PFSK-1 (cell line): ENCODE results near the gene GALNT9.

ENCODE experiments used
- FOXP2 ChIP-seq: optimal IDR thresholded peaks from 2 replicates; pipeline ENCODE3; 2011; ENCODE audit warnings: borderline replicate concordance, control low read depth, inconsistent platforms; ENCODE audit not compliant: insufficient read depth; ENCODE audit errors: extremely low read length, extremely low read depth
- POLR2AphosphoS5 ChIP-seq: IDR thresholded peaks from 2 replicates; pipeline ENCODE4 v1.6.1; 2012; ENCODE audit warnings: low read depth, mild to moderate bottlenecking, control low read depth, low read length, moderate library complexity
- SIN3A ChIP-seq: IDR thresholded peaks from 2 replicates; pipeline ENCODE4 v1.6.1; 2012; ENCODE audit warnings: mild to moderate bottlenecking, low read length, moderate library complexity, borderline replicate concordance; ENCODE audit not compliant: insufficient read depth
- TAF1 ChIP-seq: IDR thresholded peaks from 2 replicates; pipeline ENCODE4 v1.6.1; 2012; ENCODE audit warnings: low read length, control low read depth, borderline replicate concordance; ENCODE audit not compliant: insufficient read depth
- TF ChIP-seq, protein P1 (sequence below), 2 experiments: IDR thresholded peaks; 2 replicates each; pipeline versions ENCODE4 v1.6.1 to v1.8.0; 2011 to 2012; ENCODE audit warnings: low read depth in 2 of 2, low read length in 2 of 2, control low read depth in 1 of 2, inconsistent platforms in 1 of 2, mild to moderate bottlenecking in 1 of 2, moderate library complexity in 1 of 2; ENCODE audit not compliant: insufficient read depth in 1 of 2

Gene GALNT9

DNA sequence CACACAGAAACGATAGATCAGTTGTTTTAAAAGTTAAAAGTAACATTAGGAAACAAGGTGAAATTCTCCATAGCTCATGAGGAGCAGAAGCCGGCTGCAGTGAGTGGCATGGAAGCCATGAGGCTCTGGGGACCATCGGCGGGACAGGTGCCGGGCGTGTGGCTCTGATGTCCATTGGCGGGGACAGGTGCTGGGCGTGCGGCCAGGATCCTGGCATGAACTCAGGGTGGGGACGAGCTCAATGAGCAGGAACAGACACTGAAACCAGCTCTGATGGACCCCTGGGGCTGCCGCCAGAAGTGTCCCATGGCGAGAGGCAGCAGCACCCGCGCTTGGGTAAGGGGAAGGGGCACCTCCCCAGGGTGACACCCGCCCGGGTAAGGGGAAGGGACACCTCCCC, 110.1 kb downstream of the GALNT9 start:
- TF ChIP-seq, protein P1, sequence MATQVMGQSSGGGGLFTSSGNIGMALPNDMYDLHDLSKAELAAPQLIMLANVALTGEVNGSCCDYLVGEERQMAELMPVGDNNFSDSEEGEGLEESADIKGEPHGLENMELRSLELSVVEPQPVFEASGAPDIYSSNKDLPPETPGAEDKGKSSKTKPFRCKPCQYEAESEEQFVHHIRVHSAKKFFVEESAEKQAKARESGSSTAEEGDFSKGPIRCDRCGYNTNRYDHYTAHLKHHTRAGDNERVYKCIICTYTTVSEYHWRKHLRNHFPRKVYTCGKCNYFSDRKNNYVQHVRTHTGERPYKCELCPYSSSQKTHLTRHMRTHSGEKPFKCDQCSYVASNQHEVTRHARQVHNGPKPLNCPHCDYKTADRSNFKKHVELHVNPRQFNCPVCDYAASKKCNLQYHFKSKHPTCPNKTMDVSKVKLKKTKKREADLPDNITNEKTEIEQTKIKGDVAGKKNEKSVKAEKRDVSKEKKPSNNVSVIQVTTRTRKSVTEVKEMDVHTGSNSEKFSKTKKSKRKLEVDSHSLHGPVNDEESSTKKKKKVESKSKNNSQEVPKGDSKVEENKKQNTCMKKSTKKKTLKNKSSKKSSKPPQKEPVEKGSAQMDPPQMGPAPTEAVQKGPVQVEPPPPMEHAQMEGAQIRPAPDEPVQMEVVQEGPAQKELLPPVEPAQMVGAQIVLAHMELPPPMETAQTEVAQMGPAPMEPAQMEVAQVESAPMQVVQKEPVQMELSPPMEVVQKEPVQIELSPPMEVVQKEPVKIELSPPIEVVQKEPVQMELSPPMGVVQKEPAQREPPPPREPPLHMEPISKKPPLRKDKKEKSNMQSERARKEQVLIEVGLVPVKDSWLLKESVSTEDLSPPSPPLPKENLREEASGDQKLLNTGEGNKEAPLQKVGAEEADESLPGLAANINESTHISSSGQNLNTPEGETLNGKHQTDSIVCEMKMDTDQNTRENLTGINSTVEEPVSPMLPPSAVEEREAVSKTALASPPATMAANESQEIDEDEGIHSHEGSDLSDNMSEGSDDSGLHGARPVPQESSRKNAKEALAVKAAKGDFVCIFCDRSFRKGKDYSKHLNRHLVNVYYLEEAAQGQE (IDR thresholded peaks at IDR 0.05; ENCODE audit: insufficient read depth in 1 of 2, low read depth in 2 of 2, low read length in 2 of 2), result no peak
- TF ChIP-seq POLR2AphosphoS5 (no peak), FOXP2 (no peak), SIN3A (no peak), TAF1 (no peak)

DNA sequence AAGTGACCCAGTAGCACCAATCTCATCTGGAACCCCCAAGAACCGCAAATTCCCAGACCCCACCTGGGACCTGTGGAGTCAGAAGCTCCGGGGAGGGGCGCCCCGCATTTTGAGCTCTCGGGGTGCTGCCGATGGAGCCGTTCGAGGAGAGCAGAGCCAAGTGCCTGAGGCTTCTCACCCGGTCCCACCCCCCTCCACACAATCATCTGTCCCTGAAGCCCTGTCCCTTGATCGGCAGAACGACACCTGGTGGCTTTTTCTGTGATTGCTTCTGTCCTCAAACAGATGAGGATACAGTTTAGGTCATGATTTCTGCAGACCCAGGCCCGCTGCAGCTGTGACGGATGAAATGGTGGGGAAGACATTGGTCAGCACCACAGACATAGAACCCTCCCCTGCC, 110.5 kb downstream of the GALNT9 start:
- TF ChIP-seq SIN3A (no peak), TAF1 (no peak), FOXP2 (no peak), POLR2AphosphoS5 (no peak)
- TF ChIP-seq, protein P1 (IDR thresholded peaks at IDR 0.05; ENCODE audit: insufficient read depth in 1 of 2, low read depth in 2 of 2, low read length in 2 of 2), result no peak

DNA sequence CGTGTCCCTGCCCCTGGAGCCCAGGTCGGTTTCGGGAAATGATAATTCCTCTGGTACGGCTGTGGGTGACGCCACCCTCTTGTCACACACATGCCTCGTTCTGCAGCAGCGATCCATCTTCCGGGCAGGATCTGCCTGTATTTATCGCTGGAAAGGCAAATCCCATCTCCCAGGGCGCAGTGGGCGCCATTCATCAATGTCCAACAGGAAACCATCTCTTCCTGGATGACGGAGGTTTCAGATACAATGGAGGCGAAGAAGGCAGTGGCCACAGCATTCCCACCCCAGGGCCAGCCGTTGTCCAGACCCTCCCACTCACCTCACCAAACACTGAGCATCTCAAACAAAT, 110.9 kb downstream of the GALNT9 start:
- no peak for TF ChIP-seq SIN3A
- TF ChIP-seq, protein P1 (IDR thresholded peaks at IDR 0.05; ENCODE audit: insufficient read depth in 1 of 2, low read depth in 2 of 2, low read length in 2 of 2), result no peak
- no peak for TF ChIP-seq TAF1
- TF ChIP-seq POLR2AphosphoS5, result no peak
- no peak for TF ChIP-seq FOXP2

DNA sequence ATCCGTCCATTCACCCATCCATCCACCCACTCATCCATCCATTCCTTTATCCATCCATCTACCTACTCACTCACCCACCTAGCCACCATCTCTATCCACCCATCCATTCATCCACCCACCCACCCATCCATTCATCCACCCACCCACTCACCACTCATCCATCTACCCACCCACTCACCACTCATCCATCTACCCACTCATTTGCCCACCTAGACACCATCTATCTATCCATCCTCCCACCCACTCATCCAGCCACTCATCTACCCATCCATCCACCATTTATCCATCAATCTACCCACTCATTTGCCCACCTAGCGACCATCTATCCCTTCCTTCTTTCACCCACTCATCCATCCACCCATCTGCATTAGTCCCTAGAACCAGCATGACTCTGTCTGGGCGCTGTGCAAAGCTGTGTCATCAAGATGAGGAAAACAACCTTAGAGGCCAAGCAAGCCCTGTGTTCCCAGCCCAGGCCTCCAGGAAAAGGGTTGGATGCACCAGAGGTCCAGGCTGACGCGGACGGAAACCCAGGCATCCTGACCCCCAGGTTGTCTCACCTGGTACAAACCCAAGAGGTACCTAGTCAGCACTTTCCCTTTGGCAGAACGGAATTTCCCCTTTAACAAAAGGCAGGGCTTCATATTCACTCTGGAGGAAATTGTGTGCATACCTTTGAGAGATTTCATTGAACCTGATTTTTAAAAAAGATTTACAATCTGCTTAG, 111.4 kb downstream of the GALNT9 start:
- TF ChIP-seq SIN3A, result no peak

DNA sequence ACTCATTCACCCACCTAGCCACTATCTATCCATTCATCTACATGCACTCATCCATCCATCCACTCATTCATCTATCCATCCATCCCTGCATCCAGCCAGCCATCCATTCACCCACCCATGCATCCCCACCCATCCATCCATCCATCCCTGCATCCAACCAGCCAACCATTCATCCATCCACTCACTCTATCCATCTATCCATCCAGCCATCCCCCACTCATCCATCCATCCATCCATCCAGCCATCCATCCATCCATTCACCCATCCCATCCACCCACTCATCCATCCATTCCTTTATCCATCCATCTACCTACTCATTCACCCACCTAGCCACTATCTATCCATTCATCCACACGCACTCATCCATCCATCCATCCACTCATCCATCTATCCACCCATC, 112.0 kb downstream of the GALNT9 start:
- TF ChIP-seq TAF1 (no peak), SIN3A (no peak), FOXP2 (no peak)
- TF ChIP-seq, protein P1 (IDR thresholded peaks at IDR 0.05; ENCODE audit: insufficient read depth in 1 of 2, low read depth in 2 of 2, low read length in 2 of 2), result no peak
